C4-2B (cell line): Measurements from ENCODE around the gene C19orf73.

ENCODE experiments used
- ZFX ChIP-seq: fragments of 450-650 bp; IDR thresholded peaks from 2 replicates; pipeline ENCODE4 v1.6.1; 2017
- TF ChIP-seq, protein P1 (sequence below): fragments of 450-650 bp; conservative IDR thresholded peaks from 2 replicates; pipeline ENCODE4 v1.5.1; 2017; ENCODE audit warnings: mild to moderate bottlenecking

DNA sequence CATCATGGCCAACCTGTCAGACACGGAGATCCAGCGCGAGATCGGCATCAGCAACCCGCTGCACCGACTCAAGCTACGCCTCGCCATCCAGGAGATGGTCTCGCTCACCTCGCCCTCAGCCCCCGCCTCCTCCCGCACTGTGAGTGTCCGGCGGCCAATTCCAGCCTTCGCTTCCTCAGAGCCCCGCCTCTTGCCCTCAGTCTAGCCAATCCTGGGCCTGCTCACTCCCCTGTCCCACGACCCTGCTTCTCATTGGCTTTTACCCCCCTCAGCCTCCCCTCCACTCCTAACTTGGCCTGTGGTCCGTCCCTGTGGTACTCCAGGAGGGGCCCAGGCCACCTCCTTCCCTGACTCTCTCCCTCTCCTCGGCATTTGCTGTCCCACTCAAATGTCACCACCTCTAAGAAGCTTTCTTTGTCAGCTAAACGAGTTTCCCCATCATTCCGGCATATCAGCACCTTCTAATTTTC is 24.0 kb upstream of the C19orf73 start:
- TF ChIP-seq, protein P1, sequence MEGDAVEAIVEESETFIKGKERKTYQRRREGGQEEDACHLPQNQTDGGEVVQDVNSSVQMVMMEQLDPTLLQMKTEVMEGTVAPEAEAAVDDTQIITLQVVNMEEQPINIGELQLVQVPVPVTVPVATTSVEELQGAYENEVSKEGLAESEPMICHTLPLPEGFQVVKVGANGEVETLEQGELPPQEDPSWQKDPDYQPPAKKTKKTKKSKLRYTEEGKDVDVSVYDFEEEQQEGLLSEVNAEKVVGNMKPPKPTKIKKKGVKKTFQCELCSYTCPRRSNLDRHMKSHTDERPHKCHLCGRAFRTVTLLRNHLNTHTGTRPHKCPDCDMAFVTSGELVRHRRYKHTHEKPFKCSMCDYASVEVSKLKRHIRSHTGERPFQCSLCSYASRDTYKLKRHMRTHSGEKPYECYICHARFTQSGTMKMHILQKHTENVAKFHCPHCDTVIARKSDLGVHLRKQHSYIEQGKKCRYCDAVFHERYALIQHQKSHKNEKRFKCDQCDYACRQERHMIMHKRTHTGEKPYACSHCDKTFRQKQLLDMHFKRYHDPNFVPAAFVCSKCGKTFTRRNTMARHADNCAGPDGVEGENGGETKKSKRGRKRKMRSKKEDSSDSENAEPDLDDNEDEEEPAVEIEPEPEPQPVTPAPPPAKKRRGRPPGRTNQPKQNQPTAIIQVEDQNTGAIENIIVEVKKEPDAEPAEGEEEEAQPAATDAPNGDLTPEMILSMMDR: no peak
- TF ChIP-seq ZFX: no peak
